ENCODE data around the gene NDN.

DNA sequence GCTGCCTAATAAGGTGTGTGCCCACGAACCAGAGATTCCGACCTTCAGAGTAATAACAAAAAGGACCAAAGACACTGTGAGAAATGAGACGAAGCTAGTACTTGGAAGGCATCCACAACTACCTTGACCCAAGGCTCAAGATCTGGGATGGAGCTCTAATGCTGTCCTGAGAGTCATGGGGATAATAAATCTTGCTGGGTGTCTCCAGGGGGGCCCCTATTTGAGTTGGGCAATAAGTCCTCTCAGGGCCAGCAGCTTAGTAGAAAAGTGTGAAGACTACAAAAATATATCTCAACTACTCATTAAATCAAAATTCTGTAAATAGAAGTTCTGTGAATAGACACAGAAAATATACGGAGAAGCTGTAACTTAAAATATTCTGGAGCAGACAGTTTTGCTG lies 2.9 kb upstream of the NDN start:
- TF ChIP-seq, protein P1, sequence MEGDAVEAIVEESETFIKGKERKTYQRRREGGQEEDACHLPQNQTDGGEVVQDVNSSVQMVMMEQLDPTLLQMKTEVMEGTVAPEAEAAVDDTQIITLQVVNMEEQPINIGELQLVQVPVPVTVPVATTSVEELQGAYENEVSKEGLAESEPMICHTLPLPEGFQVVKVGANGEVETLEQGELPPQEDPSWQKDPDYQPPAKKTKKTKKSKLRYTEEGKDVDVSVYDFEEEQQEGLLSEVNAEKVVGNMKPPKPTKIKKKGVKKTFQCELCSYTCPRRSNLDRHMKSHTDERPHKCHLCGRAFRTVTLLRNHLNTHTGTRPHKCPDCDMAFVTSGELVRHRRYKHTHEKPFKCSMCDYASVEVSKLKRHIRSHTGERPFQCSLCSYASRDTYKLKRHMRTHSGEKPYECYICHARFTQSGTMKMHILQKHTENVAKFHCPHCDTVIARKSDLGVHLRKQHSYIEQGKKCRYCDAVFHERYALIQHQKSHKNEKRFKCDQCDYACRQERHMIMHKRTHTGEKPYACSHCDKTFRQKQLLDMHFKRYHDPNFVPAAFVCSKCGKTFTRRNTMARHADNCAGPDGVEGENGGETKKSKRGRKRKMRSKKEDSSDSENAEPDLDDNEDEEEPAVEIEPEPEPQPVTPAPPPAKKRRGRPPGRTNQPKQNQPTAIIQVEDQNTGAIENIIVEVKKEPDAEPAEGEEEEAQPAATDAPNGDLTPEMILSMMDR (conservative IDR thresholded peaks at IDR 0.05), result no peak
- TF ChIP-seq EZH2 (IDR thresholded peaks at IDR 0.05; ENCODE audit: low read depth), result no peak
